Naive thymus-derived CD8-positive, alpha-beta T cell (primary cell): ENCODE results near the gene RAB11FIP4. TPM values are rescaled to one million over a fixed set of nuclear protein-coding genes. Genes with fewer than 3 reads are reported as not detected.
A peak's percentile ranks its signal among the peaks of the same experiment; 100 is the strongest.

Source experiments
- ATAC-seq, 2 donors: fragments of 150-1000 bp; cut with Tn5 transposase in 1 of 2; sonication (Bioruptor Pico), chemical (Tn5 transposase) in 1 of 2; 1 replicate in 1 of 2; 2 replicates in 1 of 2; pipeline ENCODE4 v1.10.0; 2021; ENCODE audit warnings: mild to moderate bottlenecking in 2 of 2, moderate library complexity in 2 of 2
- POLR2A ChIA-PET: fragments of 350-600 bp; sonication (Branson Sonifier 250); formaldehyde crosslinking; loops from one replicate; lab custom pipeline; 2021; ENCODE audit warnings: antibody characterized with exemption; lab: Charles Lee
- DNase-seq, 10 donors: peaks; one replicate each; pipeline versions ENCODE4 v3.0.0 to v3.0.0-alpha.2; 2020 to 2022
- H3K27ac Mint-ChIP-seq, 10 donors: one replicate each; pipeline ENCODE4 v1.8.0; 2020 to 2022; ENCODE audit warnings: mild to moderate bottlenecking in 10 of 10, mixed read lengths in 10 of 10, moderate library complexity in 4 of 10, inconsistent platforms in 1 of 10
- H3K27me3 Mint-ChIP-seq, 5 donors: one replicate each; pipeline ENCODE4 v1.8.0; 2021 to 2022; ENCODE audit warnings: mixed read lengths in 5 of 5
- H3K36me3 Mint-ChIP-seq, 3 donors: one replicate each; pipeline ENCODE4 v1.8.0; 2020 to 2022; ENCODE audit warnings: mixed read lengths in 3 of 3, mild to moderate bottlenecking in 2 of 3, inconsistent platforms in 1 of 3
- H3K4me1 Mint-ChIP-seq, 4 donors: one replicate each; pipeline ENCODE4 v1.8.0; 2021 to 2022; ENCODE audit warnings: mixed read lengths in 4 of 4
- H3K4me3 Mint-ChIP-seq, 10 donors: one replicate each; pipeline ENCODE4 v1.8.0; 2020 to 2022; ENCODE audit warnings: mild to moderate bottlenecking in 10 of 10, mixed read lengths in 10 of 10, moderate library complexity in 6 of 10, inconsistent platforms in 1 of 10
- H3K9me3 Mint-ChIP-seq, 9 donors: one replicate each; pipeline ENCODE4 v1.8.0; 2020 to 2022; ENCODE audit warnings: mixed read lengths in 9 of 9, mild to moderate bottlenecking in 3 of 9, inconsistent platforms in 1 of 9, moderate library complexity in 1 of 9
- polyA plus RNA-seq, 3 donors: library from polyadenylated mRNA; unstranded; fragments of 300-500 nt; fragmentation: Illumina TruSeq; gene quantifications; one replicate each; pipeline ENCODE4 v1.2.3, GENCODE V29; 2021
- total RNA-seq, 8 experiments: library from RNA in 2 of 8; stranded (reverse) in 2 of 8; gene quantifications; one replicate each; pipeline ENCODE4 v1.2.3 and lab custom pipeline; 2021 to 2026

The RAB11FIP4 gene
- total and polyA plus RNA-seq, 5 experiments from 2014 or later = 14.9 to 51.1 (median 18.6) TPM

DNA sequence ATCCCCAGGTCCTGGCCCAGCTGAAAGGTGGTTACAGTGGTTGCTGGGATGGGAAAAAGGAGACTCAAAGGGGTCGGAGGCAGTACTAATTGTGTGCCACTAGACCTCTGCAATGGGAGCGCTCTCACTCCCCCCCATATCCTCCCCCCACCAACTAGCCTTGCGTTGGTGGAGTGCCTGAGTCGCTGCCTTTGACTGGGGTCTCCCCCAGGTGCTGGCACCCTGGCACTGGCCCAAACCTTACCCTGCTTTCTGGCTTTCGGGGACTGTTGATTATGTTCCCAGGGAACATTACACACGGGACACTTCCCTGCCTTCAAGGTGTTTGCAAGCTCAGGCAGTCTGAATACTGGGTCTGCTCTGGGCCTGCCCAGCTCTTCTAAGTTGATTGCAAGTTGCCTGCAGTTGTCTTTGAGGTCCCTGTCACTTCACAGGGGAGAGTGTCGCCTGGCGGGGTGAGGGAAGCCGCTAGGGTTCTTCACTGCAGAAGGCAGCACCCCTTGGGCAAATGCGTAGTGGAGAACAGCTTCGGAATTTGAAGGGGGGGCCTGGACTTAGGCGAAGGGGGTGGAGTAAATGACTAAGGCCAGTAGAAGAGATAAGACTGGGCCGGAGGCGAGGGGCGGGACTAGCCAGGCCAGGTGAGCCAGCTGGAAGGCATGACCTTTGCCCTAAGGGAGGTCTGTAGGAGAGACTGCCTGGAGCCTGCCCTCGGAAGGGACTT is 98.0 kb downstream of the RAB11FIP4 start:
- peak in 1 of 2 donors; percentile 8 for ATAC-seq
- Mint-ChIP-seq H3K27ac (peak overlapping the region; percentile 94 to 99 (median 96)), H3K4me1 (peaks cover 50 to 71% (median 67%) of the 10 kb centered on the region in 4 donors), H3K4me3 (peak overlapping the region; percentile 85 to 95 (median 92)), H3K9me3 (no peaks in the 10 kb centered on the region), H3K27me3 (no peaks in the 10 kb centered on the region), H3K36me3 (peaks cover 0 to 2% (median 0%) of the 10 kb centered on the region in 3 donors)
- POLR2A ChIA-PET = interaction anchor here (0.8 to 10.1 kb wide), 6 partner anchors 9 to 179 kb away, joined by 3 to 264 read pairs (median 6); no protein-coding TSS in a partner anchor
- DNase-seq = peak in 5 of 10 donors; percentile 30 to 57 (median 39)

DNA sequence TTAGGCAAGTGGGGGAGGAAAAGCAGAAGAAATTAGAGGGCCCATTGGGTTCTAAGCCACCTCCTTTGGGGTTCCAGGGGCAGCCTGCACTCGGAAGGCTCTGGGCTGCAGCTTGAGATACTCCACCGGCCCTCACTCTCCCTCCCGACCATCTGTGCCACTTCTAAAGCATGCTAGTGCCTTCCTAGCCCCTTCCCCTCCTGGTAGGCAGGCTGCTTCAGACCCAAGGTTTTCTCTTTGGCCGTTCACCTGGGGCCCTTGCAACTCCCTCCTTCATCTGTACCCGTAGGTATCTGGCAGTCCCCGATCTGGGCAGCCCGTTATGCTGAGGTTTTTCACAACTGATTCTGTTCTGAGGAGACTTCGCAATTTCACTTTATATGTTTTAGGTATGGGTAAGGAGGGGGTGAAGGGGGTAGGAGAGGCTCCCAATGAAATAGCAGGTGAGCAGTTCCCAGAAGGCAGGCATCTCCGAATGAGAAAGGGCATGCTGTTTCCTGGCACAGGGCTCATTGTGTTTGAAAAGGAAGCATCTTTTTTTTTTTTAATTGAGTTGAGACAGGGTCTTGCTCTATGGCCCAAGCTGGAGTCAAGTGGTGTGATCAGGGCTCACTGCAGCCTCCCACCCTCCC is 98.7 kb downstream of the RAB11FIP4 start:
- H3K27ac Mint-ChIP-seq = peak overlapping the region; percentile 94 to 99 (median 96)
- H3K36me3 Mint-ChIP-seq = peaks cover 0 to 2% (median 0%) of the 10 kb centered on the region in 3 donors
- no peaks in the 10 kb centered on the region for H3K27me3 Mint-ChIP-seq
- DNase-seq (peak in 1 of 10 donors; percentile 19), ATAC-seq (no peak)
- H3K4me3 Mint-ChIP-seq = peak overlapping the region; percentile 85 to 95 (median 92)
- H3K4me1 Mint-ChIP-seq = peaks cover 53 to 77% (median 74%) of the 10 kb centered on the region in 4 donors
- H3K9me3 Mint-ChIP-seq = no peaks in the 10 kb centered on the region
- POLR2A ChIA-PET = interaction anchor here (0.8 to 10.1 kb wide), 5 partner anchors 11 to 180 kb away, joined by 3 to 264 read pairs (median 6); no protein-coding TSS in a partner anchor

DNA sequence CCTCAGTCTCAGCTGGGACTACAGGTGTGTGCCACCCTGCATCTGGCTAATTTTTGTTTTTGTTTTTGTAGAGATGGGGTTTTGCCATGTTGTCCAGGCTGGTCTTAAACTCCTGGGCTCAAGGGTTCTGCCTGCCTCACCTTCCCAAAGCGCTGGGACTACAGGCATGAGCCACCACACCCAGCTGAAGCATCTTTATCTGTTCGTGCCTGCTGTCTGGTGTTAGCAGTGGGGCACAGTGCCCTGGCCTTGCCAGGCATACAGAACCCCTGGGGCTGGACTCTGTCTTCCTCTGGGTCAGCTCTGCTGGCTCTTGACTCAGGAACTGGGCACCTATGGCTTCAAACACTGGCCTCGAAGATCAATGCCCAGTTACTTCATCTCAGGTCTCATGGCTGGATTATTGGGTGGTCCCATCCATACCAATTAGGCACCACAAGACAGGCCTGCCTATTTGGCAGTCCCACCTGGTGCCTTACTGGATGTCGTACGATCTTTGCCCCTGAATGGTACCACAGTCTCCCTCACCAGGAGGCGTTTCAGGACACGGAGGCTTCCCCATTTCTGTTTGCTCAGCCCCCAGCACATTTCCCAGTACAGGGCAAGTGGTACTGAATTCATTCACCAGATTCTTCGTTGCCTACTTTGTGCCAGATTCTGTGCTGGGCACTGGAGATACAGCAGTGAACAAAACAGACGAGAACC is 99.3 kb downstream of the RAB11FIP4 start:
- POLR2A ChIA-PET = interaction anchor here (0.9 to 10.1 kb wide), 2 partner anchors 10 to 22 kb away, joined by 4 to 264 read pairs; no protein-coding TSS in a partner anchor
- peaks cover 0 to 2% (median 0%) of the 10 kb centered on the region in 3 donors for H3K36me3 Mint-ChIP-seq
- peak overlapping the region; percentile 85 to 95 (median 92) for H3K4me3 Mint-ChIP-seq
- peaks cover 54 to 84% (median 80%) of the 10 kb centered on the region in 4 donors for H3K4me1 Mint-ChIP-seq
- ATAC-seq = no peak
- peak overlapping the region; percentile 94 to 99 (median 97) for H3K27ac Mint-ChIP-seq
- no peaks in the 10 kb centered on the region for H3K27me3 Mint-ChIP-seq
- DNase-seq = no peak
- H3K9me3 Mint-ChIP-seq = no peaks in the 10 kb centered on the region

DNA sequence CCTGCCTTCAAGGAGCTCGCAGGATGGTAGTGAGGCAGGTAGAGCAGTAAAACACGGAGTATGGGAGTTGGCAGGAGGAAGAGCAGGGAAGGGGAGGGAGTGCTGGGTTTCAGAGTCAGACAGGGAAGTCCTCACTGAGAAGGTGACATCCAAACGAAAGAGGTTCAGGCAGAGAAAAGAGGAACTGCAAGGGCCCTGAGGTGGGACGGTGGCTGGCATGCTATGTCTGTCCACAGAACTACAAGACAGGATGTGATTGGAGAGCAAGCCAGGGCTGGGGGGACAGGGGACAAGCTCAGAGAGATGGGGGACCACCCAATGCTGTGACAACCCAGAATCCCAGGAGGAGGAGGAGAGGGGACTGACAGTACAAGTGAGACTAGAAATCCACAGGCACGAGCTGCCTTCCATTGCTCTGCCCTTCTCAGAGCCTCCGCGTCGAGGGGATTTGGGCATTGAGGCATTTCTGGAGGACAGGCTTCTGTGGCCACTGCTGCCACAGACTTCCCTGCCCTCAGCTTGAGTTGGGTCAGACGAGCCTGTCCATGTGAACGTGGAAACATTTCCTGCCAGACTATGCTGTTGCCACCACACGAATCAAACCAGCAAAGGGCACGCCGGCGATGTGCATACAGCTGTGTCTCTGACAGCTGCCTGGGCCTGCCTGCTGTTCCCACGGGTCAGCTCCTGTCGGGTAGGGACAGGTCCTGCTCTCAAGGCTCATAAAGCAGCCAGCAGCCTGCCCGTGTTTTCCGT is 100.1 kb downstream of the RAB11FIP4 start:
- Mint-ChIP-seq H3K4me3 (peak overlapping the region; percentile 45 to 94 (median 88)), H3K36me3 (peaks cover 0 to 2% (median 0%) of the 10 kb centered on the region in 3 donors), H3K27ac (peak overlapping the region; percentile 83 to 99 (median 97)), H3K27me3 (no peaks in the 10 kb centered on the region), H3K9me3 (no peaks in the 10 kb centered on the region), H3K4me1 (peaks cover 54 to 89% (median 85%) of the 10 kb centered on the region in 4 donors)
- ATAC-seq (no peak), DNase-seq (peak in 2 of 10 donors; percentile 19 to 37)
- POLR2A ChIA-PET = interaction anchor here (0.6 to 10.1 kb wide), 3 partner anchors 9 to 26 kb away, joined by 4 to 264 read pairs (median 4); no protein-coding TSS in a partner anchor

DNA sequence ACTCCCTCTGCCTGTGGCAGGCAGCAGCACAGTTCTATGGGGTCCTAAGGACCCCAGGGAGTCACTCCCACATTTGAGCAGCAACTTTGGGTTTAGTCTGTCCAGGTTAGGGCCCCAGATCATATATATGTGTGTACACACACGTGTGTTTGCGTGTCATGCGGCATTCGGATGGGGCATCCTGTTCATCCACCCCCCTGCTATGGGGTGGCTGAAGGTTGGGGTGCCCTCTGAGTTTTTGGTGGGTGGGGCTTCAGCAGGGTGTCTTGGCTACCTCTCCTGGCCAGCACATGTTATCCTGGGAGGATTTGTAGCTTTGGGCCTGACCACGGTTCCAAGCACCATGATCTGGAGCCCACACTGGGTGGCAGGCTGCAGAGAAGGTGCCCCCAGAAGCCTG is 100.7 kb downstream of the RAB11FIP4 start:
- H3K36me3 Mint-ChIP-seq = peaks cover 0 to 2% (median 0%) of the 10 kb centered on the region in 3 donors
- DNase-seq (no peak), ATAC-seq (no peak)
- H3K27ac Mint-ChIP-seq = peak overlapping the region; percentile 83 to 99 (median 97)
- no peaks in the 10 kb centered on the region for H3K9me3 Mint-ChIP-seq
- peak overlapping the region; percentile 45 to 94 (median 88) for H3K4me3 Mint-ChIP-seq
- POLR2A ChIA-PET = interaction anchor here (0.6 to 10.1 kb wide), 2 partner anchors 21 to 27 kb away, joined by 4 to 264 read pairs; no protein-coding TSS in a partner anchor
- peaks cover 51 to 89% (median 86%) of the 10 kb centered on the region in 4 donors for H3K4me1 Mint-ChIP-seq
- no peaks in the 10 kb centered on the region for H3K27me3 Mint-ChIP-seq

DNA sequence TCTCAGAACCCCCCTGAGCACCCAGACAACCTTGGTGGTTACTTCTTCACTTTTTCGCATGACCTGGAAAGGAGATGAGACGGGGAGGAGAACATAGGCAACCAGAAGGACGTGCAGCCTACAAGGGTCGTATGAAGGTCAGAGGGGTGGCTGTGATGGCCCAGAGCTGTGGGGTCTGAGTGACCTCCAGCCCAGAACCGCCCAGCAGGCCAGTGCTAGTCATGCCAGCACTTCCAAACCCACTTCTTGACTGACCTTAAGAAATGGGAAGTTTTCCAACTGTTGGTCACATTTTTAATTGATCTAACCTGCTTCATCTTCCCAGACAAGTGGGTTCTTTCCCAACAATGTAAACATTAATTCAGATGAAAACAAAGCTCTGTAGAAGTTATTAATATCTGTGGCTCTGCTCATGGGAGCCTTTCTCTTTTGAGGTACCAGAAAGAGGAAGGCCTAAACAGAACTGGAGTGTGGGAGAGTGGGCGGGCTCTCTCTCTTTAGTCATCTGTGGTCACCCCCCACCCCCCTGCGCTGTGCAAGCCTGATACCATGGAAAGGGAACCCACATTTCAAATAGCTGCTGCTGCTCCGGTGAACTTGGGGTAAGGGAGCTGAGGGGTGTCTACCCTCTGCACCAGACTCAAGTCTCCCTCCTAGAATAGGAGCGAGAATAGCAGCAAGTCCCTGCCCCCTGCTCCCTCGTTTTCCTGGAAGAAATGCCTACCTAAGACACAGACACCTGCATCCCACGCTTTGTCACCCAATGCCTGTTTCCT is 101.6 kb downstream of the RAB11FIP4 start:
- Mint-ChIP-seq H3K4me3 (peak overlapping the region; percentile 45 to 94 (median 86)), H3K27ac (peak overlapping the region; percentile 93 to 99 (median 97)), H3K36me3 (peaks cover 0 to 2% (median 0%) of the 10 kb centered on the region in 3 donors), H3K9me3 (no peaks in the 10 kb centered on the region), H3K4me1 (peaks cover 54 to 93% (median 91%) of the 10 kb centered on the region in 4 donors), H3K27me3 (no peaks in the 10 kb centered on the region)
- DNase-seq (peak in 5 of 10 donors; percentile 22 to 72 (median 43)), ATAC-seq (peak in 1 of 2 donors; percentile 14)
- POLR2A ChIA-PET = interaction anchor here (0.6 to 10.1 kb wide), 4 partner anchors 8 to 108 kb away, joined by 3 to 264 read pairs (median 4); no protein-coding TSS in a partner anchor

DNA sequence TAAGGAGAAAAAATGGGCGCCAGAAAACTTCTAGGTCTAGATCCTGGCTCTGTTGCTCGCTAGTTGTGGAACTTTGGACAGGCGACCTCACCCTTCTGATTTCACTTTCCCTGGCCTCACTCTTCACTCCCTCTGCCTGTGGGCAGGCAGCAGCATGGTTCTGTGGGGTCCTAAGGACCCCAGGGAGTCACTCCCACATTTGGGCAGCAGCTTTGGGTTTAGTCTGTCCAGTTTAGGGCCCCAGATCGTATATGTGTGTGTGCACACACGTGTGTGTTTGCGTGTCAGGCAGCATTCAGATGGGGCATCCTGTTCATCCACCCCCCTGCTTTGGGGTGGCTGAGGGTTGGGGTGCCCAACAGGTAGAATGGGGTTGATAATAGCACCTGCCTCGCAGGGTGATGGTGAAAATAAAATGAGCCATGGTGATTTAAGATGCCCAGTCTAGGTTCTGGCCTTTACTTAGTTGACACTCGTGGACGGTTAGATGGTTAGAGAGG is 102.2 kb downstream of the RAB11FIP4 start:
- no peaks in the 10 kb centered on the region for H3K27me3 Mint-ChIP-seq
- peaks cover 55 to 99% (median 97%) of the 10 kb centered on the region in 4 donors for H3K4me1 Mint-ChIP-seq
- ATAC-seq = peak; percentile 1 to 10
- H3K27ac Mint-ChIP-seq = peak overlapping the region; percentile 93 to 99 (median 97)
- no peak for DNase-seq
- H3K9me3 Mint-ChIP-seq = no peaks in the 10 kb centered on the region
- peak overlapping the region; percentile 45 to 93 (median 81) for H3K4me3 Mint-ChIP-seq
- POLR2A ChIA-PET = interaction anchor here (0.6 to 10.1 kb wide), 4 partner anchors 8 to 108 kb away, joined by 3 to 264 read pairs (median 4); no protein-coding TSS in a partner anchor
- peaks cover 0 to 2% (median 0%) of the 10 kb centered on the region in 3 donors for H3K36me3 Mint-ChIP-seq

DNA sequence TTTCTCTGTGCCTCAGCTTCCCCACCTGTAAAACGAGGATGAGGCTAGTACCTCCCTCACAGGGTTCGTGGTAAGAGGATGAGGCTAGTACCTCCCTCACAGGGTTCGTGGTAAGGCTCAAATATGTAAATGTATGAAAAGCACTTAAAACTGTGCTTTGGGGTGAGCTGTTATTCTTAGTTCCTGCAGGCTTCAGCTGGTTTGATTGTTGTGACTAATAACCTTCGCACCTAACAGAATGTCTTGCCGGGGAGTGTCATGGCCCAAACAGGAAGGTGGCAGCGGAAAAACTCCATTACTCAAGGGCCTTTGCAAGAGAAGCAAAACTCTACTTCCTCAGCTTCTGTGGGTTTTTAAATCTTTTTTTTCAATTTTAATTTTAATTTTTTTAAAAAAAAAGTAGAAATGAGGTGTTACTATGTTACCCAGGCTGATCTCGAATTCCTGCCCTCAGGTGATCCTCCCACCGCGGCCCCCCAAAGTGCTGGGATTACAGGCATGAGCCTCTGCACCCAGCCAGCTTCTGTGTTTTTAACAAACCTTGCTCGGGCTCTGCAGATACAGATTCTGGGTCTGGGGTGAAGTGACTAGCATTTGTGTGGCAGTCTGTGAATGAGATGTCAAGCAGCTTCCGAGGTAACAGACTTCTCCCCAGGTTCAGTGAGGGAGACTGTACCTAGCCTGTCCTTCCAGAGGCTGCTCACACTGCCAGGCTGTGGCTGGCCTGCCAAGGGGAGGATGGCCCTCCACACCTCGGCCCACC is 103.0 kb downstream of the RAB11FIP4 start:
- POLR2A ChIA-PET = interaction anchor here (0.5 to 10.1 kb wide), 4 partner anchors 12 to 175 kb away, joined by 3 to 264 read pairs (median 4); no protein-coding TSS in a partner anchor
- peak overlapping the region; percentile 45 to 93 (median 81) for H3K4me3 Mint-ChIP-seq
- H3K9me3 Mint-ChIP-seq = no peaks in the 10 kb centered on the region
- ATAC-seq (peak; percentile 75 to 82), DNase-seq (peak in 9 of 10 donors; percentile 50 to 85 (median 57))
- H3K27ac Mint-ChIP-seq = peak overlapping the region; percentile 93 to 99 (median 97)
- no peaks in the 10 kb centered on the region for H3K27me3 Mint-ChIP-seq
- H3K4me1 Mint-ChIP-seq = peaks cover 52 to 99% (median 98%) of the 10 kb centered on the region in 4 donors
- H3K36me3 Mint-ChIP-seq = peaks cover 0 to 3% (median 0%) of the 10 kb centered on the region in 3 donors

DNA sequence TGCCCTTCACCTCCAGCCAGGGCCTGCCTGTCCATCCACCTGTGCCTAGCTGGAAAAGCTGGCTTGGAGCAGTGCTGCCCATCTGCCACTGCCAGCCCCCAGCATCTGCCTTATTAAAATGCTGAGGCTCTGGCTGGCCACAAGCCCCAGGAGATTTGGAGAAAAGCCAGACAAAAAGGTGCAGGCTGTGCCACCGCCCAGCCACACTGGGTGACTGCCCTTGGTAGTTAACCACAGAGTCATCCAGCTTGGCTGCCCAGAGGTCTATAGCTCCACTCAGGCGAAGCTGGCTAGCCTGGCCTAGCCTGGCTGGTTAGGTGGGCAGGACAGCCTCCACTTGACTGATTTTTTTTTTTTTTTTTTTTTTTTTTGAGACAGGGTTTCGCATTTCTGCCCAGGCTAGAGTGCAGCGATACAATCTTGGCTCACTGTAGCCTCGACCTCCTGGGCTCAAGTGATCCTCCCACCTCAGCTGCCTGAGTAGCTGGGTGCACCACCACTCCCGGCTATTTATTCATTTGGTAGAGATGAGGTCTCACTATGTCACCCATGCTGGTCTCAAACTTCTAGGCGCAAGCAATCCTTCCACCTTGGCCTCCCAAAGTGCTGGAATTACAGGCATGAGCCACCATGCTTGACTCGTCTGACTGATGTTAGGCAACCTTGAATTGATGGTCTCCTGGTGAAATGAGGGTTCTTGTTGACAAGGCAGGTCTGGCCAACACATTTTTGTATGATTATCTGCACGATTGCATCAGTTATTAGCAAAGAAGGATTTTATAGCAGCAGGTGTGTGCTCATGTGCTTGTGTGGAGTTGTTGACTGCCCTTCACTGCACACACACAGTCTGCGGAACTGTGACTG is 103.8 kb downstream of the RAB11FIP4 start:
- H3K27ac Mint-ChIP-seq = peak overlapping the region; percentile 93 to 99 (median 97)
- DNase-seq = no peak
- peaks cover 0 to 4% (median 0%) of the 10 kb centered on the region in 3 donors for H3K36me3 Mint-ChIP-seq
- H3K4me1 Mint-ChIP-seq = peaks cover 49 to 99% (median 98%) of the 10 kb centered on the region in 4 donors
- H3K4me3 Mint-ChIP-seq = peak overlapping the region; percentile 36 to 85 (median 72)
- POLR2A ChIA-PET = interaction anchor here (0.5 to 10.1 kb wide), 3 partner anchors 18 to 175 kb away, joined by 3 to 264 read pairs (median 4); no protein-coding TSS in a partner anchor
- no peaks in the 10 kb centered on the region for H3K27me3 Mint-ChIP-seq
- peak in 1 of 2 donors; percentile 15 for ATAC-seq
- H3K9me3 Mint-ChIP-seq = no peaks in the 10 kb centered on the region
